ENCODE results near the gene BACH2. TPM values are rescaled to one million over a fixed set of nuclear protein-coding genes. Genes with fewer than 3 reads are reported as not detected.

BACH2 gene
- total RNA-seq, 4 donors from 2014 or later = 8.5 to 20.0 (median 13.3) TPM

DNA sequence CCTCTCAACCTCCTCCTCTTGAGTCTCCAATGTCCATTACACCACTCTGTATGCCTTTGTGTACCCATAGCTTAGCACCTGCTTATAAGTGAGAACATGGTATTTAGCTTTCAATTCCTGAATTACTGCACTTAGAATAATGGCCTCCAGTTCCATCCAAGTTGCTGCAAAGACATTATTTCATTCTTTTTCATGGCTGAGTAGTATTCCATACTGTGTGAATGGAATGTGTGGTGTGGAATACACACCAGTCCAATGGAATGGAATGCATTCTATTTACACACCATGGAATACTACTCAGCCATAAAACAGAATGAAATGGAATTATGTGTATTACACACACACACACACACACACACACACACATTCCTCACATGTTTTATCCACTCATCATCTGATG is 116.1 kb downstream of the BACH2 start:
- peaks cover 33% of the 10 kb centered on the region for H3K4me1 ChIP-seq
- H3K9me3 ChIP-seq = no peaks in the 10 kb centered on the region
- no peaks in the 10 kb centered on the region for H3K36me3 ChIP-seq
- H3K4me3 ChIP-seq = no peak overlapping the region
- H3K27me3 ChIP-seq = no peaks in the 10 kb centered on the region
- no peak for TF ChIP-seq EP300 (IDR thresholded peaks at IDR 0.05)
- no peak overlapping the region for H3K27ac ChIP-seq
- DNase-seq (ENCODE audit: low spot score in 2 of 2) = no peak

DNA sequence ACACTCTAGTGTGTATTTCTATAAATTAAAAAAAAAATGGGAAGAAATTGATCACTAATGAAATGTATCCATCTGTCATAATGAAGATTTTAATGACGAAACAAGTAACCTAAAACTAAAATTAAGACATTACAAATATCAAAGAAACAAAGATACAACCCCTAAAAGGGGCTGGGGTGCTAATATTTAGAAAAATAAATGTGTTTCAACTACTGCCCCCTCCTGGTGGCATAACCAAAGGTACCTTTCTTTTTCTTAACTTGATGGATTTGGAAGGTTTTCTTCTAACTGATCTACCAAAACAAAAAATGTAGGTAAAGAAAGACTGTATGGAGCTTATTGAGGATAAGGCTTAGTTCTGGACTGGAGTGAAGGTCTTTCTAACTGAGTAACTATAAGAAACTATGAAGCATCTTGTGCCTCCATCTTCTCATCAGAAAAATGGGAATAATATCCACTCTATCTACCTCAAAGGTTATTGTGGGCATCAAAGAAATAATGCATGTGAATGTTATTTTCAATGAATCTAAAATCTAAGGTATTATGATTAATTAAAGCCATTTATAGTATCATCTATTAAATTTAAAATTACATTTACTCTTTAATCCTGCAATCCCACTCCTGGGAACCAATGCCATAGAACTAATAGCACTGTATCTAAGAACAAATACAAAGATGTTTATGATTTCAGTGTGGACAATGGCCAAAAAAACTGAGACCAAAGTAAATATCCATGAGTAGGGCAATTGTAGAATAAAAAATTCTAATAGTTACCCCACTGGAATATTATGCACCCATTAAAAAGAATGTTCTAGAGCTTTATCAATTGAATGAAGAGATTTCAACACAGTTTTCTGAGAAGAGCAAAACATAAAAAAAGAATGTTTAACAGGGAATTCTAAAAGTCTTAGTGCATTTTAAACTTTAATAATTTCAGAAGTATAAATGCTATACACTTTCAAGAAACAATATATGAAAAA is 117.2 kb downstream of the BACH2 start:
- Histone ChIP-seq H3K36me3 (no peaks in the 10 kb centered on the region), H3K4me1 (peaks cover 26% of the 10 kb centered on the region), H3K27me3 (no peaks in the 10 kb centered on the region), H3K4me3 (no peak overlapping the region), H3K27ac (no peak overlapping the region), H3K9me3 (no peaks in the 10 kb centered on the region)
- WGBS = 97% methylated on average over 1 of the region's 1 CpG
- TF ChIP-seq POLR2A (IDR thresholded peaks at IDR 0.05) (no peak), POLR2AphosphoS5 (IDR thresholded peaks at IDR 0.05) (no peak), EP300 (IDR thresholded peaks at IDR 0.05) (no peak)
- TF ChIP-seq, protein P1, sequence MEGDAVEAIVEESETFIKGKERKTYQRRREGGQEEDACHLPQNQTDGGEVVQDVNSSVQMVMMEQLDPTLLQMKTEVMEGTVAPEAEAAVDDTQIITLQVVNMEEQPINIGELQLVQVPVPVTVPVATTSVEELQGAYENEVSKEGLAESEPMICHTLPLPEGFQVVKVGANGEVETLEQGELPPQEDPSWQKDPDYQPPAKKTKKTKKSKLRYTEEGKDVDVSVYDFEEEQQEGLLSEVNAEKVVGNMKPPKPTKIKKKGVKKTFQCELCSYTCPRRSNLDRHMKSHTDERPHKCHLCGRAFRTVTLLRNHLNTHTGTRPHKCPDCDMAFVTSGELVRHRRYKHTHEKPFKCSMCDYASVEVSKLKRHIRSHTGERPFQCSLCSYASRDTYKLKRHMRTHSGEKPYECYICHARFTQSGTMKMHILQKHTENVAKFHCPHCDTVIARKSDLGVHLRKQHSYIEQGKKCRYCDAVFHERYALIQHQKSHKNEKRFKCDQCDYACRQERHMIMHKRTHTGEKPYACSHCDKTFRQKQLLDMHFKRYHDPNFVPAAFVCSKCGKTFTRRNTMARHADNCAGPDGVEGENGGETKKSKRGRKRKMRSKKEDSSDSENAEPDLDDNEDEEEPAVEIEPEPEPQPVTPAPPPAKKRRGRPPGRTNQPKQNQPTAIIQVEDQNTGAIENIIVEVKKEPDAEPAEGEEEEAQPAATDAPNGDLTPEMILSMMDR (IDR thresholded peaks at IDR 0.05) = no peak
- no peak for DNase-seq (ENCODE audit: low spot score in 2 of 2)

DNA sequence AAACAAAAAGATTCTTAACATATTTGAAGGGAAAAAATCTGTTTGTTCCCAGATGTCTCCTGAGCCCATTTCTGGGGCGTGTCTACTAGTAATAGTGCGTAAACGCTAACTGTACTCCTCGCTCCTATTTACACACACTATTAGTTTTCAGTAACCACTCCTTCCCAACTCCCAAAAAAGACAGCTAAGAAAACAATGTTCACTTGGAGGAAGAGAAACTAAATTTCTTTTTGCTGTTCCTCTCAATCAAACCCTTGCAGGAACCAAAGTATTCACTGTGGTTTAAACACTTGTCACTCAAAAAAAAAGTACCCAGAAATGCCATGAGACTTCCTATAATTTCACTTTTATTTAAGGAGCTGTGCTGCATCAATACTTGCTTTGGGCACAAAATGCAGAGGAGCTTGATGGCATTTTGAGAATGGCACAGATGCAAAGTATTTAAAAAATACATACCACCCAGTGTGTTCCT is 118.2 kb downstream of the BACH2 start:
- TF ChIP-seq POLR2AphosphoS5 (IDR thresholded peaks at IDR 0.05) (no peak), EP300 (IDR thresholded peaks at IDR 0.05) (no peak), POLR2A (IDR thresholded peaks at IDR 0.05) (no peak)
- TF ChIP-seq, protein P1 (IDR thresholded peaks at IDR 0.05) = no peak
- Histone ChIP-seq H3K27me3 (no peaks in the 10 kb centered on the region), H3K27ac (no peak overlapping the region), H3K4me3 (no peak overlapping the region), H3K36me3 (no peaks in the 10 kb centered on the region), H3K9me3 (no peaks in the 10 kb centered on the region), H3K4me1 (peaks cover 18% of the 10 kb centered on the region)
- 45% methylated on average over 4 of the region's 4 CpGs for WGBS
- no peak for DNase-seq (ENCODE audit: low spot score in 2 of 2)

DNA sequence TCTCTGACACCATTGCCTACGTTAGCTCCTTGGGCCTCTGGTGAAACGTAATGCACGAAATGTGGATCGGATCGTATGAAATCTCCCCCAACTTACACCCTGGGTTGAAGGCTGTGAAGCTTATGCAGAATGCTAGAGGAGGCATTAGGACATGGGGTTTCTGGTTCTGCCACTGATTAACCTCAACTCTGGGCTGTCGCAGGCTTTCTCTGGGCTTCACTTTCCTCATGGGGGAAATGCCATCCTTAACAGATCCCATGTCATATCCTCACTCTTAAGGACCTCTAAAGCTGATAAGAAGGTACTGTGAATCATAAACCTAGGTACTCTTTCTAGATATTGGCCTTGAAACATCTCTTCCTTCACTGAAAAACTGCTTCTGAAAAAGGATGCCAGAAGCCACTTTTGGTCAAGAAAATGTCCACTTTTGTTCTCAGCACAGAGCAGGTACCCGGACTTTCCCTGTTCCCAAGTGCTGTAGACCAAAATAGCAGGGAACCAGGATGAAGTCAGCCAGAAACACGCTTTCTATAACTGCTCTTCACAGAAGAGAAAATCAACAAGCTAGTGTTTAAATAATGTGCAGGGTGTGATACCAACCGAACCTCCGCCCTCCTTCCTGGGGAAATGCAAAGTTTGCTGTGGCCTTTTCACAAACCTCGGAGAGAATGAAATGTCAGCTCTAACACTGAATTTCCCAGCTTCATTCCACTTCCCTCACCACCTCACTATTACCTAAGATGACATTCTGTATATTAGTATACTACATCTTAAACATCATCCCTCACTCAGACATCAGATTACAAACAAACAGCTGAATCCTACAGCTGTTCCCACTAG is 118.9 kb downstream of the BACH2 start:
- Histone ChIP-seq H3K4me1 (peaks cover 13% of the 10 kb centered on the region), H3K36me3 (no peaks in the 10 kb centered on the region), H3K27ac (no peak overlapping the region), H3K27me3 (no peaks in the 10 kb centered on the region), H3K4me3 (no peak overlapping the region), H3K9me3 (no peaks in the 10 kb centered on the region)
- no peak for DNase-seq (ENCODE audit: low spot score in 2 of 2)
- 68% methylated on average over 11 of the region's 11 CpGs for WGBS
- TF ChIP-seq POLR2A (IDR thresholded peaks at IDR 0.05) (no peak), POLR2AphosphoS5 (IDR thresholded peaks at IDR 0.05) (no peak), EP300 (IDR thresholded peaks at IDR 0.05) (no peak)
- TF ChIP-seq, protein P1 (IDR thresholded peaks at IDR 0.05) = no peak

DNA sequence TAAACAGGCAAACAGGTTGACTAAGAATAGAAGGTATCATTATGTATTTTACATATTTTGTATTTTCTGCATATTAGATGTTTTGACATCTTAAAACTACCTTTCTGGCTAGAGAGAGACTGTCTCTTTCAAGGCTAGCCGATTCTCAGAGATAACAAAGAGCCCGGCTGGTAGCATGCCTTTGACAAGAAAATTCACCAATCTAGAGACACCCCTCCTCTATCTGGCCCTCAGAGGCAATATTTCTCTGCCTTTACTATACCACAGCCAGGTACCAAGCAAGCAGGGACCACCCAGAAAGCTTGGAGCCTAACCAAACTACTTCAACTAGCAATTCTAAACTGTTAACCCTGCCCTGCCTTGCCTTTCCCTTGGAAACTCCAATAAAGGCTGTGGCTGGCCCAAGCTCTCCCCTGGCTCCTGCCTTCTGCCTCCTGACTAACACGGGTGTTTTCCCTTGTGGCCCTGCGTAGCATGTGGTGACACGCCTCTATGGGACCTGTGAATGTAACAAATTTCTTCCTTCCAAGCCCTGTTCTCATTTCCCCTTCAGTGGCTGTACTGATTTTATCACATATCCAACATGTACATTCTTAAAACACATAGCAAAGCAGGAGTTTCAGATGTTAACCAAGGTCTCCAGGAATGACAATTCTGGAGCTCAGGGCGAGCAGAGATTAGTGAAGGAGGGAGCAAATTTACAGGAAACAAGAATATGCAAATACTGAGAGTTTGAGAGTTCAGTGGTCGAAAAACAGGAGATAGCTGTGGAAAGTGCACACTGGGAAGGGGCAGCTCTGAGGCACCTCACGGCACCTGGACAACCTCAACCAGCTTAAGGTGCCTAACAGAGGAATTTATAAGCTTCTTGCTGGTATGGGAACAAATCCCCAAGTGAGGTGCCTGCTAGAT is 120.8 kb downstream of the BACH2 start:
- Histone ChIP-seq H3K4me3 (no peak overlapping the region), H3K27ac (no peak overlapping the region), H3K4me1 (peaks cover 13% of the 10 kb centered on the region), H3K9me3 (no peaks in the 10 kb centered on the region), H3K27me3 (no peaks in the 10 kb centered on the region), H3K36me3 (no peaks in the 10 kb centered on the region)
- no peak for TF ChIP-seq EP300 (IDR thresholded peaks at IDR 0.05)
- no peak for TF ChIP-seq POLR2A (IDR thresholded peaks at IDR 0.05)
- TF ChIP-seq, protein P1 (IDR thresholded peaks at IDR 0.05) = no peak
- no peak for TF ChIP-seq POLR2AphosphoS5 (IDR thresholded peaks at IDR 0.05)
- DNase-seq (ENCODE audit: low spot score in 2 of 2) = no peak
- WGBS = 54% methylated on average over 8 of the region's 8 CpGs
